Dermis blood vessel endothelial cell (primary cell): ENCODE results near the gene TGFA. TPM values are rescaled to one million over a fixed set of nuclear protein-coding genes. Genes with fewer than 3 reads are reported as not detected.

Source experiments
- DNase-seq: peaks from one replicate; pipeline ENCODE4 v3.0.0; 2010
- total RNA-seq: library from RNA; depleted of rRNA; stranded (reverse); fragments of >200 nt; gene quantifications from 2 replicates; pipeline ENCODE4 v1.2.3, GENCODE V29; 2014

The TGFA gene
- total RNA-seq, 1 donor from 2014 or later: 22.6 TPM

DNA sequence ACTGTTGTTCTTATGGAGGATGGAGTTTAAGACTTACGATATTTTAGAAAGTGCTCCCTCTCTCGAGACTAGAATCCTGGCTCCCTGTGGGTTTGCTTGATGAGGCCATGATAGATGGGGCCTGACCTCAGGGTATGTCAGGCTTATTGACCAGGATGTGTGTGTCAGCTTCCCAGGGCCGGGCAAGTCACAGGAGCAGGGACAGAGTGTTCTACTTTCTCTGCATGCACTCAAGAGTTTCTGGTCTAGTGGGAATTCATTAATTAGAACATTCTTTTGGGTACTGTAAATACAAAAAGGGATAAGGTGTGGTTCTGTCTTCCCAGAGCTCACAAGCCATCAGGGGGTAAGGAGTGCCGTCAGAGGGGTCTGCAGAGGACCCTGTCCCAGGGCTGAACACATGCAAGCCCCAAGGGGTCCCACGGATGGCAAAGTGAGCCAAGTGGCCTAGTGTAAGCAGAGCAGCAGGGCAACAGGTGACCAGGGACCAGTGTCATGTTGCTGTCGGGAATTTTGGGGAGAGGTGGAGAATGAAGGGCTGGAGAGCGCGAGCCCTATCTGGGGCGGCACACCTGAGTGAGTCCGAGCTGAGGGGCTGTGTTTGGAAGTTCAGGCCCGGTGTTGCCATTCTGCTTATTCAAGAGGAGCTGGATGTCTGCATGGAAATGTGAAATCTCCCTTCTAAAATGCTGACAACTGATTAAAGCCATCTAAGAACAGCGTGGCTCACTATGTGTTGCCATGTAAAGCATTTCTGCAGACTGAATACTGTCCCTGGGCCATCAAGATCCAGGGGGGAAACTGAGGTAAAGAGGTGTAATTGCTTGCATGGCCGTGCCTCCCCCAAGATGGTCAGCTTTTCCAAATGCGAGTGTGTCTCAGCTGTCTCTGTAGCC is 91.4 kb downstream of the TGFA start:
- DNase-seq: no peak

DNA sequence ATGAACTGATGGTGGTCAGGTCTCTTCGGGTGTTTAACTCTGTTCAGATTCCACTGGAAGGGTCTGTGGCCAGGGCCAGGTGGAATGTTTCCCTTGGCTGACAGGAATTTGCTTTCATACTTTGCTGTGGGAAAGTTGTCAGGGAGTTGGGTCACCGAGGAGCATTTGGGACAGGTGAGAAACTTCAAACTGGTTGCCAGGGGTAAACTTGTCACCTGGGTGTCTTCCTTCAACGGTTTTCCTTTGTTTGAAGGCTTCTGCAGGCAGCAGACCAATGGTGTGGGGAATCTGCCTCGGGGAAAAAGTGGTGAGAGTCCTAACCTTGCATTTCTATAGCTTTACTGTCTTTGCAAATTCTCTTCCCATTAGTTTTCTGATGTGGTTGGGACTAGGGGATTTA is 92.2 kb downstream of the TGFA start:
- no peak for DNase-seq

DNA sequence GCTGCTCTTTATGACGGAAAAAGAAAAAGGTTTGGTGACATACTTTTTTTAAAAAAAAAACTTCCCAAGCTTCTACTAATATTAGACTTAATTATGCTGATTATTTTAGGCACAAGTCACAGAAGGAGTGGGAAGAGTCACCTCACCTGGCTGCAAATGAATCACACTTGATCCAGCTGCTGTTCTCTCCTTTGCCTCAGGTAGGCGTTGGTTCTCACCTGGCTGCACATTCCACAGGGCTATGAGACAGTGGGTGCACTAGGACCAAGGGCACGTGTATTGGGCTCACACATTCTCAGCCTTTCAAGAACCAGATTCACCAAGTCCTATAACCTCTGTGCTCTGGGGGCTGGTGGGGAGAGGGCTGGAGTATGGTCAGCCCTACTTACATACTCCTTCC is 93.3 kb downstream of the TGFA start:
- no peak for DNase-seq

DNA sequence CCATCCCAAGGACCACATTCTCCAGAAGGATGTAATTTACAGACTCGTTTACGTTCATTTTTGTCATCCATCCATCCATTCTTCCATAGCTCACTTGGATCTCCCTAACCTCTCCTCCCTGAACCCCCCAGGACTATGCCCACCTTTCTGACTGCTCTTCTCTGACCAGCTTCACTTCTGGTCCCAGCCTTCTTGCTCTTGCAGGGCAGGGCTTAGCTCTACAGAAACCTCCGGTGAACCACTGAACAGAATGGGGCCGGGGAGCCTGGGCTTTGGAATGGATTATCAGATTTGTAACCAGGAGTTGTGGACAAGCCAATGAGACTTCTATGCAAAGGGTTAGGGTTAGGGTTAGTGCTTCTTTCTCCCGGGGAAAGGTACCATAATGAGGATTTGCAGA is 95.0 kb downstream of the TGFA start:
- DNase-seq: no peak

DNA sequence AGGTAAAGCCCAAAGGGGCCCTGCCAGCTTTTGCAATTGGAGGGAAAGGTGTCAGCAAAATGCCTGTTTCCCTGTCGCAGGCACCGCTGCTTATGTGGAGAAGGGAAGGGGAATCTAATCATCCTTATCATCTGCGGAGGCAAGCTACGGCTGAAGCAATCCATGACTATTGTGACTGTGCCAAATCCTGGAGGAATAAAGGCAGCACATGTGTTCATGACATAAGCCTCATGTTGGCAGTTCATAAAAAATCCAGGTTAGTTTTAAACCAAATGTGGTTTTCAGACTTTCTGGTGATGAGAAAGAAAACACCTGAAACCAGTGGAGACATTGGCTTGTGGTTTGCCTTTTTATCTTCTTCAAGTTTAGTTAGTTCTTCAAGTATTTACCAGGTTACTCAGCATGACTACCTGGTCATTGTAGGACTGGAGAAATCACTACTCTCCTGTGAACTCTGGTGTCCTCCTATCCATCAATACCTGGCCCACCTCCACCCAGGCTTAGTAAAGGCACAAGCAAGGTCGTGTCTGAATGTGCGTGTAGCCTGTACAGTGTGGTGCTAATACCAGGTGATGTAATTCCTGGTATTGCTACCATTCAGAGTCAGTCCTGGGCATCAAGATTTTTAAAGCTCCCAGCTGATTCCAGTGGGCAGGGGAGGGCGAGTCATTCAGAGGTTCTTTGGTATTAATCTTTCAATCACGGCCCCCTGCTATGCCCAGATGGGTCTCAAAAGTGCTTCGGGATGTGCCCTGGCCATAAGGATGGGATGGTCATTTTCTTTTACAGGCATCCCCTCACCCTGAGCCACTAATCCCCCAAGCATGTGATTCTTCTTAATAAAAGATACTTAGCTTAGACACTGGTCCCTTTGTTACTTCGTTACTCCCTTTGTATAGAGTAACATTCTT is 96.8 kb downstream of the TGFA start:
- DNase-seq: no peak

DNA sequence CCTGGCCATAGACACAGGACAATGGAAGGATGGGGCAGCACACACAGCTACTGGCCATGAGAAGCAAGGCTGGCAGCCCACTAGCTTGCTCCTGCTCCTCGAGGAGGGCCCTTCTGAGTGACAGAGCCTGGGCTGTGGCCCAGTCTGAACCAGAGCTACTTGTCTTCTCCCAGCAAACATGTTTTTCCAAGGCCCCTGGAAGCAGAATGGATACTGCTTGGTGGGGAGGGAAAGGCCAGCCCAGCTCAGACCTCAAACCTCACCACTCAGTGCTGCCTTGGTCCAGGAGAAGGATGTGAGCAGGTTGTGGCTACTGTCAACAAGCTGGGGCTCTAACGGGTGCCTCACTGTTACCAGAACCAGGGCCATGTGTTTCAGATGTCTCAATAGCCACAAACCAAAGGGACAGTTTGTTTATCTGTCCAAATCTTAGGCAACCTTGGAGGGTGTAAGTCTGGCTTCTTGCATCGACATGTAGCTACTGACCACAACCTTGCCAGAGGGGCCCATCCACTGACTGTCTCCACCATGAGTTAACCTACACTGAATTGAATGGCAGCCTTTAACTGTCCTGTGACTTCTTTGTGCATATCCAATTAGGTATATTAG is 98.6 kb downstream of the TGFA start:
- no peak for DNase-seq

DNA sequence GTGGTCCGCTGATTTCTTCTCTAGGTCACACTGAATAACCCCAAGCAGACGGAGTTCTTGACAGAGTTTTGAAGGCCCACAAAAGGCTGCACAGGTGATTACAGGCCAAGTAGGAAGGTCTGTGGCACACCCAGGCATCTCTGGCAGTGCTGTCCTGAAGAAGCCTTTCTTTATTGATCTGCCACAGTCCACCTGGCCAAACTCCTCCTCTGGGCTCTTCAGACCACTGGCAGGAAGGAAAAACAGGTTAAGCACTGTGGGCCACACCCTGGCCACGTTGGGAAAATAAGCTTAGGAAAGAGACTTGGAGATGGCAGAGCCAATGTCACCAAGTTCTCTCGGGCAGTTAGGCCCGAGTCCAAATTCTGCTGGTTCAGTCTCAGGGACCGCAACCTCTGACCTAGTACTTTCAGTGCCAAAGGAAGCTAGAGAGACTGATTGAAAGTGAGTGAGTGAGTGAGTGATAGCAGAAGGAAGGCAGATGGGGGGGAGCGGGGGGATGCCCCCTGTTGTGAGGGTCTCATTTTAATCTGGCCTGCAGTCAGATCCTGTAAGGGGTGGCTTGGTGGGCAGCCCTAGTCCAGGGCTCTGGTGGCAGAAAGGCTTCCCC is 102.9 kb downstream of the TGFA start:
- DNase-seq: no peak

DNA sequence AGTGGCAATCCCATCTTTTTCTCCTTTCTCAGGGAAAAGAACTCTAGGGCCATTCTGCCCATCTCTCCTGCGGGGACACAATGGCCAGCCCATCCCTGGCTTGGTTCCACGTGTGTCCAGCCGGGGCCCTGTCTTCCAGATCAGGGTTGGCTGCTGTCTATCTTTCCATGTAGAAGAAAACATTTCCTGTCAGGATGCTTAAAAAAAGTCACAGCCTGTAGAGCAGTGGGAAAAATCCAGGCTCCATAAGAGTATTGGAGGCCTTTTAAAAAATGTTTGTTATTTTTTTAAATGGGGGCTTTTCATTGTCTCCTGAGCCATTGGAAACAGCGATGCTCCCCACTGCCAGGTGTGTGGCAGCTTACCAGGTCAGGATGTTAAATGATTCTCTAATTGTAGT is 105.6 kb downstream of the TGFA start:
- no peak for DNase-seq

DNA sequence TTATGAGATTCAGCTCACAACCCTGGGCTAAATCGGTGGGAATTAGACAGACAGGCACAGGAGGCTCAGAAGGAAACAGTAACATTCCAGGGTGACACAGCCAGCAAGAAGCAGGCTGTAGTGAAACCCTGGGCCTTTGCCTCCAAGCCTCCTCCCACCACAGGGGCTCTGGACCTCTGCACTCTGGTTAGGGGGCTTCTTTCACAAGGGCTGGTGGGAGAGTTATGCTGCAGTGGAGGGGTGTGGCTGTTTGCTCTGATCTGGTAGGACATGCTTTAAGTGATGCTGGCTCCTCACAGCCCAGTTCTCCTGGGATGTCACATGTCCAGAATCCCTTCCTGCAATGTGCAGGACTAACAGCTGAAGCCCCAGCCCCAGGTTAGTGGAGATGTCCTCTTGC is 109.9 kb downstream of the TGFA start:
- no peak for DNase-seq

DNA sequence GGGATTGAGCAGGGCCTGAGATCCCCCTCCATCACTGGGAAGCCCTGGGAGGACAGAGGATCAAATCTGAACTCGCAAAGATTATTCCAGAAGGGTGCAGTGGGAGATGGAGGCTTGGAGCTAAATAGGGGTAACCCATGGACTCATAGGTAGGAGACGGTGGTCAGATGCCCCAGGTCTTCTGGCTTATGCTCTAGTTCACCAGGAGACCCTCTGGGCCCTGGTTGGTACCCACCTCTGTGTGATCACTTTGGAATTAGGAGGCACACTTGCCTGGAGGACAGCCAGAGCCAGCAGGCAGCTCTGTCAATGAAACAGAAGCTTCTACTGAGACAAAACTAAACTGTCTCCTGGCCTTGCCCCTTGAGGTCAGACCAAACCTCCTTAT is 110.6 kb downstream of the TGFA start:
- DNase-seq: no peak

DNA sequence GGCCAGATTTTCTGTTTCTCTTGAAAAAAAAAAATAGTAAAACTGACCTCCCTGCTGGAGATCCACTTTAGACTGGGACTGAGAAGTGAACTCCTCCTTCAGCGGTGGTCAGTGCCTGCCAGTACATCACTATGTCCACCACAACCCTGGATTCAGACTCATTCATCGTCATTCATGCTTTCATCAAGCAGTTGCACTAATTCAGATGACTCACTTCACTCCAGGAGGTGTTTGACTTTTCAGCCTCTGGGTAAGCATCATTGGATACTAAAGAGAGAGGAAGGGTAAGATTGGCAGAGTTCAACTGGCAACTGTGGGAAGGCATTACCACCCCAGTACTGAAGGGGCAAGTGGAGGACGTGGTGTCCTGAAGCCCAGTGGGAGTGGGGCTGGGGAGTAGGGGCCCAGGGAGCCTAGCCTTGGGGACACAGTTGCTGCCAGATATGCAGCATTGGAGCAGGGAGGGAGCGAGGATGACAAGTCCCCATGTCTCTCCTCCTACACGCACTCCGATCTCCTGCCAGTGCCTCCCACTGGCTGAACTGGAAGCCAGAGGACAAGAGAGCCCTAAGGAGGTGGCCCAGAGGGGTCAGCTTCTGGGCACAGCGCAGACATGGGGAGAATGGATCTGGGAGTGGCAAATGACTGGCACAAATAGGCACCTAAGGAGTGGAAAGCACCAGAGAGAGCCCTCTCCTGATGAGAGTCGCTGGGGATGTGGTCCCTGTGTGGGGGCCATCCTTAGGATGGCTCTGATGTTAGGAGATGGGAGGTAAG is 111.1 kb downstream of the TGFA start:
- no peak for DNase-seq

DNA sequence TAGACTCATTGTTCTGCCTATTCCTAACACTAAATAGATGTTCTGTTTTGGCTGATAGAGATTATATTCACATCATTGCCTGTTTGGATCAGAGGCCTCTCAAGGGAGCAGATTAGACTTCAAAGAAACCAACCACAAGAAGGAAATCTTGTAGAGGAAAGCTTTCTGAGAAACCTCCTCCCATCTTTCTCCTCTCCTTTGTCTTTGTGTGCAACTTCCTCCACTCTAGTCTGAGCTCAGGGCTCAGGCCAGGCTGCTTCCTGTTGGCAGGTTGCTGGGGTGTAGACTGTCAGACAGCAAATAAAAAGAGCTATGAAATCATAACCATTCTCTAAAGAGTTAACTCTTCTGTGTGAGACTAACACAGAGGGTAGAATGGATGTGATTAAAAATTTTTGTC is 113.0 kb downstream of the TGFA start:
- peak; percentile 23 for DNase-seq

DNA sequence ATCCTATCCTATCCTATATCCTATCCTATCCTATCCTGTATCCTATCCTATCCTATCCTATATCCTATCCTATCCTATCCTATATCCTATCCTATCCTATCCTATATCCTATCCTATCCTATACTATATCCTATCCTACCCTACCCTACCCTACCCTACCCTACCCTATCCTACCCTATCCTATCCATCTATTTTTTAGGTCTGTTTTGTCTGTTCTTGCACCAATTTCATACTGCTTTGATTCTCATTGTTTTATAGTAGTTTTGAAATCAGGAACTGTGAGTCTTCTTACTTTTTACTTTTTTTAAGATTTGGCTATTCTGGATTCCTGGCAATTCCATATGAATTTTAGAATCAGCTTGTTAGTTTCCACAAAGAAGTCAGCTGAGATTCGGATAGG is 118.5 kb downstream of the TGFA start:
- DNase-seq: no peak

DNA sequence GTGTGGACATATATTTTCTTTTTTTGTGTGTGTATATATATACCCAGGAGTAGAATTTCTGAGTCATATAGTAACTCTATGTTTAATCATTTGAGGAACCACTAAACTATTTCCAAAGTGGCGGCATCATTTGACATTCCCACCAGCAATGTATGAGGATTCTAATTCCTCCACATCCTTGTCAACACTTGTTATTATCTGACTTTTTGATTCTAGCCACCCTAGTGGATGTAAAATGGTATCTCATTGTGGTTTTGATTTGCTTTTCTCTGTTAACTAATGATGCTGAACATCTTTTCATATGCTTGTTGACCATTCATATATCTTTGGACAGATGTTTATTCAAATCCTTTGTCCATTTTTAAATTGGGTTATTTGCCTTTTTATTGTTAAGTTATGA is 120.3 kb downstream of the TGFA start:
- DNase-seq: no peak

DNA sequence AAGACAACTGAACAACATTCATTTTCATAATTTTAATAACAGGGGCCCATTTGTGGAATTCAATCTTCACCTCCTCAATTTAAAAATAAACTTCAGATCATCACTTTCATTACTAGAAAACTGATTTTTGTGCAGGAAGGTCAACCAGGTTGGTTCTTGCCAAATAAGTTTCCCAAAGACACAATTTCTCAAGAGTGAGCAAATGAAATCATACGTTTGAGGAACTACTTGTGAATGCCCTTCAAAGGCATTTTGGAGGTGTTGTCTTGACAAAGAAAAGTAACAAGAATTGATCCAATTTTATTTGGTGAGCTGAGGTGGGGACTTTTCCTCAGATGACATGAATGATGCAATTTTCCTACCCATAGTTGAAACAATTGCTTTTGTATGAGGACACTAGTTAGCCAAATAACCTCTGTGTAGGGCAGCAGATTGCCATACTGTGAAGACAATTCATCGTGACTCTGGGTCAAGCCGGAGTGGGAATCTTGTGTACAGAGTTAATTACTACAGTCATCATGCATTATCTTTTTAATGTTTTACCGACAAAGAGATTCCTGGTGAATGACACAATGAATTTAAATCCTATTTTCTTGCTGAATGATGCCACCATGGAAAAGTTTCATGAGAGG is 121.8 kb downstream of the TGFA start:
- DNase-seq: no peak

DNA sequence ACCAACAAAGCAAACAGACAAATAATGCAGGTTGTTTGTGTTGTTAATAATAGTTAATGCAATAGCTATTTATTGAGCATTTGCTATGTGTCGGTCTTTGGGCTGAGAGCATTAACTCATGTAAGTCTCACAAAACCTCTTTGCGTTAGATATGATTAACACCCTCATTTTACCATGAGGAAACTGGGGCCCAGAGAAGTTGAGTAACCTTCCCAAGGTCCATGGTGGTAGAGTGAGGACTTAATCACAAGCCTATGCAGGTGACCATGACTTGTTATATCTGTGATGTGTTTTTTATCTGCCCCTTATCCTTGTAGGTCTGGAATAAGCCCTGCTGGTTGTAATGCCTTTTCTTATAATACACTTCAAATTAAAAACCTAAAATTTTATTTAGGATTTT is 127.3 kb downstream of the TGFA start:
- no peak for DNase-seq

DNA sequence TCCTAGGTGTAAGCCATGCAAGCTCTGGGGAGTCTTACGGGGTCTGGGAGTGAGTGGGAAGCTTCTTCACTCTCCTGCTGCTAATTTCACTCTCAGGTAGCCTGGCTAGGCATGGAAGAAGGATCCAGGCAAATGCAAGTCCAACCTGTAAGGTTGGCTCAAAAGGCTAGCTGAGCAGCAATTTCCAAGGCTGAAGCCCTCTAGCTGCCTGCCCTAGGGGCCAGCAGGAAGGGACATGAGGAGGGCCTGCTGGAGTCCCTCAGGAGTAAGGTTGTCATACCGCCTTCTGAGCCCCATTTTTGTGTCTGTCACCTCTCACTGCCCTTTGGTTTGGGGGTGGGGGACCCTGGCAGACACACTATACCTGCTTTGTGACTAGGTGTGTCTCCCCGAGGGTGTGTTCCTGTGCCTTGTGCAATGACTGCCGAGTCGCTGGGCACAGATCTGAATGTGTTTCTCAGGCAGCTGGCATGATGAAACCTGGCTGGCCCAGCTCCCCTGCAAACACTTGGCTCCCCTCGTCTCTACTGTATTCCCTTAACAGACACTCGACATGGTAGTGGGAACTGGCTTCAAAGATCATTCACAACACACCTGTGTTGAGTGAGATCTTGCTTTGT is 127.8 kb downstream of the TGFA start:
- no peak for DNase-seq

DNA sequence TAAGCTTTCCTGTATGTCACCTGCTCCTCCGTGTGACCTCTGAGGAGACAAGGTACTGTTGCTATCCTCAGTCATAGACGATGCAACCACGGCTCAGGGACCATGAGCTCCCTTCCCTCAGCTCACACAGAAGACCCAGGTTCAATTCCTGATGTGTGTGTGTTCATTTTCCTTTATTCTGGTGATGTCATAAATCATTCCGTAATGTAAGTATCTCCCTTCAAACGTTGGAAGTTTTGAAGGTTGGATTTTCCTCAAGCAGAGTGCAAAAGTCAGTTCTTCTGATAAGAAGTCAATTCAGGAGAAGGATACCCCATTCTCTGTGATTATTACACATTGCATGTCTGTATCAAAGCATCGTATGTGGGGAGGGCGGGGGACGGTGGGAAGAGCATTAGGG is 132.9 kb downstream of the TGFA start:
- no peak for DNase-seq

DNA sequence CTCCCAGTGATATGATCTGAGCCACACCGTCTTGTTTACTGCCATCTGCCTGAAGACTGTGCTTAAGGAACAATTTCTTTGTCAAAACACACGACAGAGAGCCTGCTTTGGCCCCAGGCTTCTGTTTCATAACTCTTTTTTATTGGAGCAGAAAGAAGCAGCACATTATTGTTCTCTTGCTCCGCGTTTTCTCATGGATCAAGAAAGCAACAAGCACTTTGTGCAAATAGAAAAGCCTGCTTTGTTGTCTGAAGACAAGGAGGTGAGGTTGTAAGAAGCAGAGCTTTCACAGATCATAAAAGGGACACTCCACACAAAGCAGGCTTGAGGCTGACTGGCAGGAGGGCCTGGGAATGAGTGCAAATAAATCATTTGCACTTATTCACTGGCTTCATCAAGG is 133.5 kb downstream of the TGFA start:
- no peak for DNase-seq

DNA sequence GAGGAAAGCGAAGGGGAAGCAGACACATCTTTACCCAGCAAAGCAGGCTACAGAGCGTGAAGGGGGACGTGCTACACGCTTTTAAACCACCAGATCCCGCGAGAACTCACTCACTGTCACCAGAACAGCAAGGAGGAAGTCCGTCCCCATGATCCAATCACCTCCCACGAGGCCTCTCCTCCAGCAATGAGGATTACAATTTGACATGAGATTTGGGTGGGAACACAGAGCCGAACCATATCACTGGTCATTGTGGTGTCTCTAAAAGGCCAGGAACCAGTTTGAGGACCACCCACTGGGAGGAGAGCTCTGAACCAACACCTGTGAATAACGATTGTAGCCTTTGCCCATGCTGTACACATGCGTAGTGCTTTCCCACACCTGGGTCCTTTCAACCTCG is 135.1 kb downstream of the TGFA start:
- no peak for DNase-seq

DNA sequence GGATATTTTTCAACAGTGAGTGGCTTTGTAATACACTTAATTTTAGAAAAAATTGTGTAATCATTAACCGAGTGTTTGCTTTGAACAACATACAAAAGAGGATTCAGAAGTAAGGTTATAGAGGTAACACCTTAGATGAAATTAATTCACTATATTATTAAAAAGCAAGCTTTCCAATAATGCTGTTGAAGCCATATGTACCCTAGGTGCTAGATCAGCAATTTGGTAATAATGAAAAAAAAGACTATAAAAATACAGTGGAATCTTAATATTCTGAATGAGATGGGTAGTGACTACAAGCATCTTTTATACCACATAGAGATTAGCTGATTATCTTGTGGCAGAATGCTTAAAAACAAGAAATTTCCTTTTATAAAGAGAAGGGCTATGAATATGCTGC is 136.6 kb downstream of the TGFA start:
- no peak for DNase-seq
